CD4-positive, alpha-beta memory T cell (primary cell): ENCODE results near the gene HINT3. TPM values are rescaled to one million over a fixed set of nuclear protein-coding genes. Genes with fewer than 3 reads are reported as not detected.

Experiments
- CTCF ChIA-PET: fragments of 350-600 bp; sonication (Branson Sonifier 250); formaldehyde crosslinking; loops from one replicate; lab custom pipeline; 2021; ENCODE audit warnings: inconsistent platforms; ENCODE audit not compliant: partially characterized antibody; lab: Charles Lee
- POLR2A ChIA-PET: fragments of 350-600 bp; sonication (Branson Sonifier 250); formaldehyde crosslinking; loops from one replicate; lab custom pipeline; 2021; ENCODE audit not compliant: partially characterized antibody; lab: Charles Lee
- DNase-seq, 5 donors: peaks; one replicate each; pipeline versions ENCODE4 v3.0.0 to v3.0.0-alpha.2; 2020 to 2022; ENCODE audit warnings: mixed read lengths in 1 of 5
- H3K27ac ChIP-seq: one replicate; pipeline ENCODE4 v1.7.0; 2013; ENCODE audit warnings: low read depth, low read length
- H3K27me3 ChIP-seq: 2 replicates; pipeline ENCODE4 v1.7.0; 2013; ENCODE audit warnings: mild to moderate bottlenecking, low read length, moderate library complexity; ENCODE audit not compliant: insufficient read depth
- H3K36me3 ChIP-seq: 2 replicates; pipeline ENCODE4 v1.7.0; 2013; ENCODE audit warnings: mild to moderate bottlenecking, low read length, moderate library complexity; ENCODE audit not compliant: insufficient read depth
- H3K4me1 ChIP-seq: 2 replicates; pipeline ENCODE4 v1.7.0; 2013; ENCODE audit warnings: mild to moderate bottlenecking, low read length, moderate library complexity; ENCODE audit not compliant: insufficient read depth
- H3K4me3 ChIP-seq, 2 donors: one replicate each; pipeline ENCODE4 v1.7.0; 2013; ENCODE audit warnings: low read length in 2 of 2, mild to moderate bottlenecking in 1 of 2
- H3K9me3 ChIP-seq, 2 donors: one replicate each; pipeline ENCODE4 v1.7.0; 2013; ENCODE audit warnings: low read length in 2 of 2, control low read depth in 1 of 2; ENCODE audit not compliant: control insufficient read depth in 1 of 2
- H3K27ac Mint-ChIP-seq, 7 donors: one replicate each; pipeline ENCODE4 v1.8.0; 2020 to 2021; ENCODE audit warnings: mixed read lengths in 7 of 7, mild to moderate bottlenecking in 6 of 7, inconsistent platforms in 3 of 7, moderate library complexity in 3 of 7
- H3K27me3 Mint-ChIP-seq, 2 donors: one replicate each; pipeline ENCODE4 v1.8.0; 2020 to 2021; ENCODE audit warnings: mixed read lengths in 2 of 2
- H3K36me3 Mint-ChIP-seq, 2 donors: one replicate each; pipeline ENCODE4 v1.8.0; 2020 to 2021; ENCODE audit warnings: mixed read lengths in 2 of 2, inconsistent platforms in 1 of 2, mild to moderate bottlenecking in 1 of 2
- H3K4me1 Mint-ChIP-seq, 4 donors: one replicate each; pipeline ENCODE4 v1.8.0; 2020 to 2021; ENCODE audit warnings: mixed read lengths in 4 of 4, mild to moderate bottlenecking in 1 of 4
- H3K4me3 Mint-ChIP-seq, 8 donors: one replicate each; pipeline ENCODE4 v1.8.0; 2020 to 2021; ENCODE audit warnings: mixed read lengths in 8 of 8, mild to moderate bottlenecking in 7 of 8, moderate library complexity in 6 of 8, inconsistent platforms in 3 of 8
- H3K9me3 Mint-ChIP-seq, 8 donors: one replicate each; pipeline ENCODE4 v1.8.0; 2020 to 2021; ENCODE audit warnings: mixed read lengths in 8 of 8, mild to moderate bottlenecking in 5 of 8, inconsistent platforms in 3 of 8, moderate library complexity in 1 of 8
- intact Hi-C: fragments of 100-400 bp; cut with micrococcal nuclease; formaldehyde crosslinking; loops from one replicate; pipeline ENCODE4 v1.15.1; 2023
- polyA plus RNA-seq, 2 donors: library from polyadenylated mRNA; unstranded; fragments of 300-500 nt; fragmentation: Illumina TruSeq; gene quantifications; one replicate each; pipeline ENCODE4 v1.2.3, GENCODE V29; 2021
- total RNA-seq, 2 experiments: library from RNA; stranded (reverse); gene quantifications; one replicate each; pipeline ENCODE4 v1.2.3, GENCODE V29; 2021

The HINT3 gene
- total and polyA plus RNA-seq, 4 experiments from 2014 or later = 8.1 to 12.7 (median 10.1) TPM

DNA sequence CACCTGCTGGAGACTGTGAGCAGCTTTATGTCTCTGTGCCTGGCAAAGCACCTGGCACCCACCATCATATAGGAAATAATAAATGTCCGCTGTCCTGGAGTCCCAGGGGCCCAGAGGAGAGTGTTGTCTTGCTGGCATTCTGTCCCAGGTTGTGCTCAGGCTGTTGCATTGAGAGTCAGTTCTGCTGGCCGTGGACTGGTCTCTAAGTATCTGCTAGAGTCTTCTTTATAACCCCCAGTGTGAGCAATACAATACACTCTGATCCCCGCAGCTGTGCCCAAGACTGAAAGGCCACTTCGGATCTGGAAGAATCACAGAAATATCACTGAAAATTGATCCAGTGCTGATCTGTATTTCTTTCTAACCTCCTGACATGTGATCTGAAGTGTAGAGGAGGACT lies 38.3 kb upstream of the HINT3 start:
- POLR2A ChIA-PET = interaction anchor here (2.5 to 7.9 kb wide), 2 partner anchors 128 to 137 kb away, joined by 11 to 56 read pairs; partner anchors contain the start of gene NCOA7
- Mint-ChIP-seq H3K27me3 (no peaks in the 10 kb centered on the region), H3K4me3 (peak overlapping the region in 3 of 8 donors; percentile 11 to 87 (median 82)), H3K9me3 (no peaks in the 10 kb centered on the region), H3K27ac (peak overlapping the region; percentile 83 to 97 (median 95)), H3K36me3 (peaks cover 38 to 73% of the 10 kb centered on the region in 2 donors), H3K4me1 (peaks cover 21 to 28% (median 24%) of the 10 kb centered on the region in 4 donors)
- H3K4me3 ChIP-seq = no peak overlapping the region
- CTCF ChIA-PET = interaction anchor here (0.7 to 8.5 kb wide), 9 partner anchors 8 to 137 kb away, joined by 3 to 65 read pairs (median 10); partner anchors contain the start of genes HINT3 and NCOA7
- intact Hi-C loops = loop anchor here (2.0 kb wide), 1 partner anchor 39 kb away; the partner anchor contains the start of gene HINT3
- H3K9me3 ChIP-seq = no peaks in the 10 kb centered on the region
- peak overlapping the region; percentile 73 for H3K27ac ChIP-seq
- DNase-seq = no peak
- peaks cover 13% of the 10 kb centered on the region for H3K36me3 ChIP-seq
- H3K27me3 ChIP-seq = no peaks in the 10 kb centered on the region
- peaks cover 23% of the 10 kb centered on the region for H3K4me1 ChIP-seq

DNA sequence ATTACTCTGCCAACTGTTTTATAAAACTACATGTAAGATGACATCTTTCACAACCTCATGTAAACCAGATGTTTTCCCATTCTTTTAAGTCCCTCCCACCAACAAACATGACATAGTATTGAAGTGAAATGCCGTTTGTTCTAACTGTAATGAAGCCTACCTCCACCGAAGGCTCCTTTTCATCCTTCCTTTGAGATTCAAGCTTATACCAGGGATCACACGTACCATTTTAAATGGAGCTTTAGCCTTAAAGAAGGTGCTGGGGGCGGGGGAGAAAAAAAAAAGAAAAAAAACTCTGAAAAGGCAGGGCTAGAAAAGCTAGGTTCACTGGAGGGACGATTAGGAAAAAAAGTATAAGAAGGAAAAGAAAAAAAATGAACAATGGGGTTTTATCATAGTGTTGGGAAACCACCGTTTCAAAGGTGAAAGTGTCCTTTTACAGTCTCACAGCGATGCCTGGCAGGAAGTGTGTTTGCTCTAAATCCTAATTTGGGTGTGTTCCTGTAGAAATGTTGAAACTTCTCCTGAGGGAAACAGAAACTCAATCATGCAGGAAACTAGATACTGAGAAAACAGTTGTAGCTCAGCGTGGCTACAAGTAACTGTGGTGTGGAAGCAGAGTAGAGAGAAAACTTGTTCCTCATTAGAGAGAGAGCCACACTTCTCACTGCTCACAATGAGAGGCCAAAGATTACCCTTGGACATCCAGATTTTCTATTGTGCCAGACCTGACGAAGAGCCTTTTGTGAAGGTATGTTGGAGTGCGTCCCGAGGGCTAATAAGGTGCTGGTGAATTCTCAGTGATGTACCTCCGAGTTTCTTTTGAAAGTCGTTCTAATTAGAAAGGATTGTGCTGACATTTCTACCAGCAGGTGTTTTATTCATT lies 37.6 kb upstream of the HINT3 start:
- POLR2A ChIA-PET = interaction anchor here (2.5 to 7.9 kb wide), 2 partner anchors 128 to 138 kb away, joined by 11 to 56 read pairs; partner anchors contain the start of gene NCOA7

DNA sequence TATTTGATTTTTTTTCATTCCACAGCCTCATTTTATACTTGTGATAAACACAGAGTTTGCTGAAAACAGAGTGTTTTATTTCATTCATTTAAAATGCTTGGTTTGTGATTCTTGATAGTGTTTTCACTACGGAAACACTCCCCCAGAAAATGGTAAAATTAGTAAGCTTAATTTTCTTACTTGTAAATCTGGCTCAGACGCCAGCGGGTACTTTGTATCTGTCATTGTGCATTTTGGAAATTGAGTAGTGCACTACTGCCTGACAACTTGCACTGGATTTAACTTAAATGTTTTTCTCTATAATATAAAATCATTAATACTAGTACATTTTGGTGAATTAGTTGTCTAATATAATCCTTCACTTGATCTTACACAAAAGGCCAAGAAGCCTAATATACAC lies 37.0 kb upstream of the HINT3 start:
- POLR2A ChIA-PET = interaction anchor here (2.5 to 7.9 kb wide), 2 partner anchors 129 to 139 kb away, joined by 11 to 56 read pairs; partner anchors contain the start of gene NCOA7
- H3K4me3 ChIP-seq = peak overlapping the region in 1 of 2 donors; percentile 37
- no peaks in the 10 kb centered on the region for H3K9me3 ChIP-seq
- peaks cover 23 to 28% (median 27%) of the 10 kb centered on the region in 4 donors for H3K4me1 Mint-ChIP-seq
- no peak for DNase-seq
- no peaks in the 10 kb centered on the region for H3K27me3 Mint-ChIP-seq
- intact Hi-C loops = loop anchor here (2.0 kb wide), 1 partner anchor 37 kb away; the partner anchor contains the start of gene HINT3
- peaks cover 24% of the 10 kb centered on the region for H3K4me1 ChIP-seq
- H3K36me3 Mint-ChIP-seq = peaks cover 49 to 81% of the 10 kb centered on the region in 2 donors
- no peaks in the 10 kb centered on the region for H3K9me3 Mint-ChIP-seq
- peak overlapping the region; percentile 57 to 97 (median 95) for H3K27ac Mint-ChIP-seq
- no peaks in the 10 kb centered on the region for H3K27me3 ChIP-seq
- H3K36me3 ChIP-seq = peaks cover 23% of the 10 kb centered on the region
- CTCF ChIA-PET = interaction anchor here (1.0 to 8.5 kb wide), 6 partner anchors 11 to 138 kb away, joined by 3 to 65 read pairs (median 20); partner anchors contain the start of genes HINT3 and NCOA7
- H3K4me3 Mint-ChIP-seq = peak overlapping the region in 6 of 8 donors; percentile 30 to 87 (median 81)
- peak overlapping the region; percentile 73 for H3K27ac ChIP-seq

More for the DNA sequence above, 37.6 kb upstream of the HINT3 start:
- Histone ChIP-seq H3K4me1 (peaks cover 23% of the 10 kb centered on the region), H3K27ac (peak overlapping the region; percentile 73), H3K4me3 (peak overlapping the region in 1 of 2 donors; percentile 37), H3K9me3 (no peaks in the 10 kb centered on the region), H3K36me3 (peaks cover 20% of the 10 kb centered on the region), H3K27me3 (no peaks in the 10 kb centered on the region)
- no peaks in the 10 kb centered on the region for H3K27me3 Mint-ChIP-seq
- intact Hi-C loops = loop anchor here (2.0 kb wide), 1 partner anchor 38 kb away; the partner anchor contains the start of gene HINT3
- peaks cover 45 to 75% of the 10 kb centered on the region in 2 donors for H3K36me3 Mint-ChIP-seq
- peak overlapping the region; percentile 83 to 97 (median 95) for H3K27ac Mint-ChIP-seq
- peak overlapping the region; percentile 51 to 87 (median 79) for H3K4me3 Mint-ChIP-seq
- peaks cover 23 to 28% (median 27%) of the 10 kb centered on the region in 4 donors for H3K4me1 Mint-ChIP-seq
- CTCF ChIA-PET = interaction anchor here (0.7 to 8.5 kb wide), 9 partner anchors 9 to 137 kb away, joined by 3 to 65 read pairs (median 4); partner anchors contain the start of genes HINT3 and NCOA7
- peak; percentile 63 to 80 (median 70) for DNase-seq
- H3K9me3 Mint-ChIP-seq = no peaks in the 10 kb centered on the region

DNA sequence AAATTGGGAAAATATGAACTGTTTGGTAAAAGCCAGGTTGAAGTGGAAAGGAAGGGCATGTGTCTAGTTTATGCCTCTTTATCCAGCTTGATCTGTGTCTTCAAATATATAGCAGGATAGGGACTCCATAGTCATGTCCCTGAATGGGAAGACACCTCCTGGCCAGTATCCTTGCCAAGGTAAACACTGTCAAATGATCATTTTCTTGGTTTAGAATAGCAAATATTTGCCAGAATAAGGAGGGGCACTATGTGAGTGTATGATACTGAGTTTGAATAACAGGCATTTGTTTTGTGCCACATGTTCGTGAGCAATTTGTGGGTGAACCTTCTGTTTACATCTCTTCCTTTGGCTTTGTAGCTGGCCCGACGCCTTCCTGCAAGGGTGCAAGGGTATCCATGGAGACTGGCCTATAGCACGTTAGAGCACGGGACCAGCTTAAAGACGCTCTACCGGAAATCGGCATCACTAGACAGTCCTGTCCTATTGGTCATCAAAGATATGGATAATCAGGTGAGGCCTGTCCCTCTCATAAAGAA lies 34.2 kb upstream of the HINT3 start:
- peaks cover 53 to 74% of the 10 kb centered on the region in 2 donors for H3K36me3 Mint-ChIP-seq

DNA sequence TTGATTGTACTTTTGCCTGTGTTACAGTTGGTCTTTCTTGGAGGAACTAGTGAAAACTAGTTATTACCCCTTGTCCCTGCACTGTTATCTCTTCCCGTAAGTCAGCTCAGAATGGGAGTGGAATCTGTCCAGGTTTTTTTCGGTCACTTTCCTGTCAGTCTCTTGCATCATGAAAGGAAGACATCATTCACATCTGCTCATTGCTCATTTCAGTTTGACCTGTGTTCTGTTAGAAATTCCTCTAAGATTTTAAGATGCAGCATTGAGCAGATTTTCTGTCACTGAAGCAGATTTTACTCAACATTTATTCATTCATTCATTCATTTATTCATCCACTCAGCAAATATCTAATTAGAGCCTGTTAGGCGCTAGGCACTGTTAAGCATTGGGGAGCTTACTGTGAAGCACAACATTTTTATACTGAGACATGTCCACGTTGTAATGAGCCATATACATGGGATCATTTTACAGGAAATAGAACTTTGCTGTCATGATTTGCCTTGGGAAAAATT lies 33.1 kb upstream of the HINT3 start:
- intact Hi-C loops = no loop called here
- Histone ChIP-seq H3K4me3 (no peak overlapping the region), H3K27me3 (no peaks in the 10 kb centered on the region), H3K36me3 (peaks cover 41% of the 10 kb centered on the region), H3K4me1 (peaks cover 23% of the 10 kb centered on the region), H3K27ac (no peak overlapping the region), H3K9me3 (no peaks in the 10 kb centered on the region)
- peaks cover 63 to 74% of the 10 kb centered on the region in 2 donors for H3K36me3 Mint-ChIP-seq
- no peaks in the 10 kb centered on the region for H3K9me3 Mint-ChIP-seq
- peak overlapping the region in 1 of 7 donors; percentile 55 for H3K27ac Mint-ChIP-seq
- H3K4me3 Mint-ChIP-seq = no peak overlapping the region
- no peaks in the 10 kb centered on the region for H3K27me3 Mint-ChIP-seq
- H3K4me1 Mint-ChIP-seq = peaks cover 15 to 17% (median 17%) of the 10 kb centered on the region in 4 donors
- ChIA-PET CTCF (interaction anchor here (1.3 to 1.9 kb wide), 4 partner anchors 17 to 132 kb away, joined by 5 to 7 read pairs (median 6); partner anchors contain the start of genes HINT3 and NCOA7), POLR2A (no interaction called here)
- no peak for DNase-seq

More for the DNA sequence above, 34.2 kb upstream of the HINT3 start:
- ChIA-PET CTCF (interaction anchor here (1.0 to 1.2 kb wide), 3 partner anchors 16 to 132 kb away, joined by 3 read pairs; partner anchors contain the start of gene HINT3), POLR2A (interaction anchor here (1.2 kb wide), 1 partner anchor 133 kb away, joined by 4 read pairs; no protein-coding TSS in a partner anchor)
- Histone ChIP-seq H3K4me1 (peaks cover 26% of the 10 kb centered on the region), H3K27me3 (no peaks in the 10 kb centered on the region), H3K4me3 (no peak overlapping the region), H3K9me3 (no peaks in the 10 kb centered on the region), H3K36me3 (peaks cover 30% of the 10 kb centered on the region), H3K27ac (no peak overlapping the region)
- DNase-seq = no peak
- H3K4me3 Mint-ChIP-seq = no peak overlapping the region
- H3K9me3 Mint-ChIP-seq = no peaks in the 10 kb centered on the region
- H3K4me1 Mint-ChIP-seq = peaks cover 21 to 27% (median 24%) of the 10 kb centered on the region in 4 donors
- intact Hi-C loops = no loop called here
- no peaks in the 10 kb centered on the region for H3K27me3 Mint-ChIP-seq
- peak overlapping the region in 2 of 7 donors; percentile 14 to 56 for H3K27ac Mint-ChIP-seq

DNA sequence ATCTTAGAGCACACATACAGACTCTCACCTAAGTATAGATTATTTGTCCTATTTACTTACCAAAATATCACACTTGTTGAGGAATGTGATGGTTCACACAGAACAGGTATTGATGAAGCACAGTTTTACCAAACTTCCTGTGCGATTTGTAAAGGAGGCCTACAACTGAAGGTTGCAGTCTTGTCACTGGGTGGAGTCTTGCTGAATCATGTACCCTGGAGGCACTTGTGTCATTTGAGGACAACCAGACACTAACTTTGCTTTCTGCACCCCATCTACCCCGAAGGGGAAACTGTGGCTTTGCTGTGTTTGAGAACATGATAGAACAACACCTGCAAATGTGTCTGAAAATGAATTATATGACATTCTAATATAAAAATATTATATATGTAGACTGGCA lies 32.4 kb upstream of the HINT3 start:
- no peak overlapping the region for H3K4me3 Mint-ChIP-seq
- POLR2A ChIA-PET = no interaction called here

More for the DNA sequence above, 32.4 kb upstream of the HINT3 start:
- H3K27ac ChIP-seq = no peak overlapping the region
- H3K36me3 ChIP-seq = peaks cover 45% of the 10 kb centered on the region
- intact Hi-C loops = no loop called here
- no peak for DNase-seq
- Mint-ChIP-seq H3K27me3 (no peaks in the 10 kb centered on the region), H3K27ac (peak overlapping the region in 2 of 7 donors; percentile 11 to 53), H3K4me1 (peaks cover 8 to 10% (median 9%) of the 10 kb centered on the region in 4 donors), H3K9me3 (no peaks in the 10 kb centered on the region), H3K36me3 (peaks cover 63 to 74% of the 10 kb centered on the region in 2 donors)
- no peaks in the 10 kb centered on the region for H3K27me3 ChIP-seq
- H3K4me1 ChIP-seq = peaks cover 15% of the 10 kb centered on the region
- no peak overlapping the region for H3K4me3 ChIP-seq
- no peaks in the 10 kb centered on the region for H3K9me3 ChIP-seq
- CTCF ChIA-PET = interaction anchor here (1.0 to 1.9 kb wide), 5 partner anchors 17 to 133 kb away, joined by 3 to 7 read pairs (median 6); partner anchors contain the start of genes HINT3 and NCOA7
